Esophagus squamous epithelium (tissue), 5 donors: ENCODE data around the gene TSSK3. TPM values are rescaled to one million over a fixed set of nuclear protein-coding genes. Genes with fewer than 3 reads are reported as not detected.

Experiments used
- DNase-seq: peaks from one replicate; lab custom pipeline; 2025; lab: John Stamatoyannopoulos, UW
- H3K27ac ChIP-seq, 4 donors: fragments of 200-600 bp; sonication (generic); one replicate each; pipeline ENCODE4 v1.5.1; 2016 to 2019; ENCODE audit warnings: mild to moderate bottlenecking in 1 of 4
- H3K27me3 ChIP-seq, 4 donors: fragments of 200-600 bp; sonication (generic); 1 replicate in 3 of 4; 2 replicates in 1 of 4; pipeline versions ENCODE4 v1.5.1 to v1.6.0; 2017 to 2021; ENCODE audit warnings: antibody characterized with exemption in 1 of 4
- H3K36me3 ChIP-seq, 3 donors: fragments of 200-600 bp; sonication (generic); one replicate each; pipeline ENCODE4 v1.5.1; 2016 to 2019
- H3K4me1 ChIP-seq, 3 donors: fragments of 200-600 bp; sonication (generic); one replicate each; pipeline ENCODE4 v1.5.1; 2017 to 2019
- H3K4me3 ChIP-seq, 4 donors: fragments of 200-600 bp; sonication (generic); 1 replicate in 3 of 4; 2 replicates in 1 of 4; pipeline ENCODE4 v1.5.1; 2016 to 2019; ENCODE audit warnings: mild to moderate bottlenecking in 2 of 4, moderate library complexity in 1 of 4
- H3K9me3 ChIP-seq, 3 donors: fragments of 200-600 bp; sonication (generic); one replicate each; pipeline ENCODE4 v1.5.1; 2016 to 2019
- CTCF ChIP-seq, 6 experiments: fragments of 450-650 bp in 4 of 6; fragments of 200-600 bp in 2 of 6; sonication (generic) in 2 of 6; IDR thresholded peaks; one replicate each; pipeline ENCODE4 v1.5.1; 2016 to 2019; ENCODE audit warnings: antibody characterized with exemption in 6 of 6, mild to moderate bottlenecking in 4 of 6, moderate library complexity in 4 of 6
- POLR2A ChIP-seq, 4 donors: fragments of 450-650 bp; IDR thresholded peaks; one replicate each; pipeline ENCODE4 v1.6.1; 2017; ENCODE audit warnings: antibody characterized with exemption in 4 of 4, mild to moderate bottlenecking in 4 of 4, moderate library complexity in 3 of 4
- WGBS, 2 donors: methylation state at CpG; one replicate each; pipeline ENCODE4 v1.1.5; 2018; 5-methylcytosine and 5-hydroxymethylcytosine counted together
- intact Hi-C: fragments of 100-400 bp; cut with DNase I; formaldehyde crosslinking; loops from one replicate; pipeline ENCODE4 v1.15.0; 2022
- total RNA-seq, 4 donors: library from RNA; depleted of rRNA; stranded (reverse); fragments of >200 nt; gene quantifications; one replicate each; pipeline ENCODE4 v1.1.0, GENCODE V29; 2016
- donor health status: DM: yes; HTN: yes; CAD: no.

The TSSK3 gene
- total RNA-seq, 4 donors from 2014 or later = 0.31 to 0.57 TPM; not detected in 2

DNA sequence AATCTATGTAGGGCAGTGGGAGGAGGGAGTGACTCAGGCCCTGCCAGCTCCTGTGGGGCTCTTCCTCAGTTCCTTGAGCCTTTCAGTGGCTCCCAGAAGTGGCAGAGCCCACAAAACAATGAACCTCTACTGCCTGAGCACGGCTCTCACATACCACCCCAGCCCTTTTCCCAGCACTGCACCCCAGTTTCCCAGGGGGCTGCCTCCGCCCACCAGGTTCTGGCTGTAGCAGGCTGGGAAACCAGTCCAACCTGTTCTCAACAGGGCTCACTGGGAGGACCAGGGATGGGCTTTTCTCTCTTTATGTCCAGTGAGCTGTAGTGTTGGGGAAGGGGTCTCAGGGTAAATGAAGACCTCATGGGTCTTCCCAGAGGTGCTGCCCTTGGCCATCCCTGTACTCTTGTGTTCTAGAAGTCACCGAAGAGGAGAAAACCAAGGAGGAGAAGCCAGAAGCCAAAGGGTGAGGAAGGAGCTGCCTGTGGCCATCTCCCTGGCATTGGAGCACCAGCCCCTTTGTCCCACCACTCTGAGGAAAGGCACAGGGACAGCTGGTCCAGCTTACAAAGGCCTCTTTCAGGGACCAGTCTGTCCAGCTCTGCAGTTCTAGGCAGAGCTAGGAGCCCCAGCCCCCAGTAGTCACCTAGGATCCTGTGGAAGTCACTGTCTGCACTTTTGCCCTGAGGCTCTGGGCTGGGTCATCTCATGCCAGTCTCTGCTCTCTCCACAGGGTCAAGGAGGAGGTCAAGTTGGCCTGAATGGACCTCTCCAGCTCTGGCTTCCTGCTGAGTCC is 29.9 kb upstream of the TSSK3 start:
- Histone ChIP-seq H3K27me3 (peaks cover 0 to 14% (median 0%) of the 10 kb centered on the region in 4 donors), H3K36me3 (peaks cover 5 to 70% (median 24%) of the 10 kb centered on the region in 3 donors), H3K4me3 (no peak overlapping the region), H3K27ac (peak overlapping the region in 2 of 4 donors; percentile 8 to 29), H3K4me1 (peaks cover 31 to 58% (median 35%) of the 10 kb centered on the region in 3 donors), H3K9me3 (no peaks in the 10 kb centered on the region)
- intact Hi-C loops = no loop called here
- WGBS, 2 donors = 48% methylated on average over 3 of the region's 3 CpGs; no CpG with 5 or more reads in 1 of the 2 donors
- DNase-seq = no peak
- TF ChIP-seq CTCF (IDR thresholded peaks at IDR 0.05) (no peak), POLR2A (IDR thresholded peaks at IDR 0.05) (no peak)

DNA sequence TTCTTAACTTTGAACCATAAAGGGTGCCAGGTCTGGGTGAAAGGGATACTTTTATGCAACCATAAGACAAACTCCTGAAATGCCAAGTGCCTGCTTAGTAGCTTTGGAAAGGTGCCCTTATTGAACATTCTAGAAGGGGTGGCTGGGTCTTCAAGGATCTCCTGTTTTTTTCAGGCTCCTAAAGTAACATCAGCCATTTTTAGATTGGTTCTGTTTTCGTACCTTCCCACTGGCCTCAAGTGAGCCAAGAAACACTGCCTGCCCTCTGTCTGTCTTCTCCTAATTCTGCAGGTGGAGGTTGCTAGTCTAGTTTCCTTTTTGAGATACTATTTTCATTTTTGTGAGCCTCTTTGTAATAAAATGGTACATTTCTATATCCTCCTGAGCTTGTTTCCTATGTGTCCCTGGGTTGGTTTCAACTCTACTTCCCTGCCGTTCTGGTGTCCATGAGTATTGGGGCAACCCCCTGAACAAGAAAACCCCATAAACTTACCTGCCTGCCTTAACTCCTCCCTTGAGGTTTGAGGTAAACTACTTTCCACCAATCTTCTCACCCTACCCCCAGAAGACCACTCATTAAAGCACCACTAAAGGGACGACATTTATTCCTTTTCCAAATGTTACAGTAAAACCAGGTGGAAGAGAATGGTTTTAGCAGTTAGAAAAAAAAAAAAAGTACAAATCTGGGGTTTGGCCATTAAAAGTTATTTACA is 28.9 kb upstream of the TSSK3 start:
- Histone ChIP-seq H3K27me3 (peaks cover 0 to 14% (median 0%) of the 10 kb centered on the region in 4 donors), H3K27ac (no peak overlapping the region), H3K4me1 (peaks cover 35 to 67% (median 37%) of the 10 kb centered on the region in 3 donors), H3K36me3 (peaks cover 5 to 61% (median 15%) of the 10 kb centered on the region in 3 donors), H3K4me3 (no peak overlapping the region), H3K9me3 (no peaks in the 10 kb centered on the region)
- DNase-seq = no peak
- 70 to 71% methylated on average over 3 of the region's 3 CpGs for WGBS, 2 donors
- intact Hi-C loops = no loop called here
- TF ChIP-seq CTCF (IDR thresholded peaks at IDR 0.05) (no peak), POLR2A (IDR thresholded peaks at IDR 0.05) (no peak)

DNA sequence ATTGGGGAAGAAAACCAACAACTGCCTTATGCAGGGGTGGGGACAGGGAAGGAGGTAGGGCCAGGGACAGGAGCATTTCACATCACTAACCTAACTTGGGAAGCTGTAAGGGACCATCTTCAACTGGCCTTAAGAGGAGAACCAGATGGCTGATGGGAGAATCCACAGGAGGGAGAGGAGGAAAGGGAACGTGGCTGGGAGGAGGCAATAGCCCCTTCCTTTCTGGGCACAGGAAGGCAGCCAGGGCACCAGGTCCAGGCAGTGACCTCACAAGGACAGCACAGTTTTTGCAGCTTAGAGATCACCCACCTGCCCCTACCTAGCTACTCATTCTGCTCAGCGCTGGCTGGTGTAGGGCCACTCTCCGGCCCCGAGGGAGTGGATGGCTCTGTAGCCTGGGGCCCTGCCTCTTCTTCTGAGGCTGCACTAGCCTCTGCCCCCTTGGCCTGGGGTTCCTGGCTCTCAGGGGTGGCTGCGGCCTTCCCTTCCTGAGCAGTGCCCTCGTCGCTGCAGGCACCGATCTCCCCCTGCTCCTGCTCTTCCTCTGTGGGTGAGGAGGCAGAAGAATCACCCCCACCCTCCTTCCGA is 28.0 kb upstream of the TSSK3 start:
- Histone ChIP-seq H3K9me3 (no peaks in the 10 kb centered on the region), H3K36me3 (peaks cover 5 to 51% (median 14%) of the 10 kb centered on the region in 3 donors), H3K4me3 (peak overlapping the region in 3 of 4 donors; percentile 55 to 86 (median 75)), H3K4me1 (peaks cover 35 to 69% (median 37%) of the 10 kb centered on the region in 3 donors), H3K27ac (peak overlapping the region in 1 of 4 donors; percentile 6), H3K27me3 (peaks cover 0 to 14% (median 0%) of the 10 kb centered on the region in 4 donors)
- WGBS, 2 donors = 48 to 59% methylated on average over 6 to 9 of the region's 9 CpGs
- intact Hi-C loops = no loop called here
- TF ChIP-seq CTCF (IDR thresholded peaks at IDR 0.05) (no peak), POLR2A (IDR thresholded peaks at IDR 0.05) (no peak)
- DNase-seq = no peak

- DNase-seq = no peak
- Histone ChIP-seq H3K9me3 (no peaks in the 10 kb centered on the region), H3K36me3 (peaks cover 5 to 45% (median 11%) of the 10 kb centered on the region in 3 donors), H3K4me1 (peaks cover 35 to 69% (median 37%) of the 10 kb centered on the region in 3 donors), H3K27me3 (peaks cover 0 to 14% (median 0%) of the 10 kb centered on the region in 4 donors), H3K27ac (peak overlapping the region; percentile 25 to 78 (median 60)), H3K4me3 (peak overlapping the region; percentile 49 to 86 (median 65))
- intact Hi-C loops = no loop called here
- TF ChIP-seq POLR2A (IDR thresholded peaks at IDR 0.05) (no peak), CTCF (IDR thresholded peaks at IDR 0.05) (peak; percentile 51 to 71 (median 63))
- 38 to 45% methylated on average over 2 to 3 of the region's 46 CpGs for WGBS, 2 donors
Observed at GRCh38 chr1:32334864-32335534, 27.3 kb upstream of the TSSK3 start.
